PC-3 (cell line): ENCODE data around the gene AKAP14.

Experiments
- EZH2phosphoT487 ChIP-seq: fragments of 300-600 bp; sonication (generic); IDR thresholded peaks from 2 replicates; pipeline ENCODE4 v1.6.1; 2018; ENCODE audit warnings: mild to moderate bottlenecking, antibody characterized with exemption, low read length, borderline replicate concordance
- TF ChIP-seq, protein P1 (sequence below): fragments of 300-600 bp; sonication (generic); conservative IDR thresholded peaks from 2 replicates; pipeline ENCODE4 v1.5.1; 2017; ENCODE audit warnings: antibody characterized with exemption, low read depth, mild to moderate bottlenecking, low read length

DNA sequence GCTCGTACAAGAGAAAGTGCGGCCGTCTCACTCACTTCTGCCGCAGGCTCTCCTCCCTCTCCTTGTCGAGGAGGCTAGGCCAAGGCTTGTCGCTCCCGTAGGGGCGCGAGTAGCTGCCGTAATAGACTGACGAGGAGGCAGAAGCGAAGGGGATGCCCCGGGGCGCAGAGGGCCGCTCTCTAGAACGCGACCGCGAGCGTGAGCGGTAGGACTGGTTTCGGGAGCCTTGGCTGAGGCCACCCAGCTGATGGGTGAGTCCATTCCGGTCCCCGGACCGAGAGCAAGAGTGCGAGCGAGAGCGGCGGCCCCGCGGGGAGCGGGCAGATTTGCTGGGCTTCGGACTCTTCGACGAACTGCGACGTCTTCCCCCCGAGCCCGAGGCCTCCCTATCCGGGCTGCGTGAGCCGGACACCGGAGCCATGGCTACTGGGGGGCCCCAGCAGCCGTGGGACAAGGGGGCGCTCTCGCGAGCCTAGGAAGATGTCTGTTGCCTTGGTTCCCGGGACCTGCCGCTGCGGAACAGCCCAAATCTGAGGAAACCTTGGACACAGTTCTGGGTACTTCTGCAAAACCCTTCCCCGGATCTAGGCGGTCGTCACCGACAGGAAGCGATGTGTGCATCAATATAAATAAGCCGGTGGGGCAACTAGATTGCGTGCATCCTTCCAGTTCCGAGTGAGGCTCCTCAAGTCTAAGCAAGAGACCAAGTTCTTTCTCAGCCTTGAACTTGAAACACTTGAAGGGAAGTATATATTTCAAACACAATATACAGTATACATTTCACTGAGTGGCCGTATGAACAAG, 47.7 kb downstream of the AKAP14 start, which contains the start of gene NKAP:
- TF ChIP-seq, protein P1, sequence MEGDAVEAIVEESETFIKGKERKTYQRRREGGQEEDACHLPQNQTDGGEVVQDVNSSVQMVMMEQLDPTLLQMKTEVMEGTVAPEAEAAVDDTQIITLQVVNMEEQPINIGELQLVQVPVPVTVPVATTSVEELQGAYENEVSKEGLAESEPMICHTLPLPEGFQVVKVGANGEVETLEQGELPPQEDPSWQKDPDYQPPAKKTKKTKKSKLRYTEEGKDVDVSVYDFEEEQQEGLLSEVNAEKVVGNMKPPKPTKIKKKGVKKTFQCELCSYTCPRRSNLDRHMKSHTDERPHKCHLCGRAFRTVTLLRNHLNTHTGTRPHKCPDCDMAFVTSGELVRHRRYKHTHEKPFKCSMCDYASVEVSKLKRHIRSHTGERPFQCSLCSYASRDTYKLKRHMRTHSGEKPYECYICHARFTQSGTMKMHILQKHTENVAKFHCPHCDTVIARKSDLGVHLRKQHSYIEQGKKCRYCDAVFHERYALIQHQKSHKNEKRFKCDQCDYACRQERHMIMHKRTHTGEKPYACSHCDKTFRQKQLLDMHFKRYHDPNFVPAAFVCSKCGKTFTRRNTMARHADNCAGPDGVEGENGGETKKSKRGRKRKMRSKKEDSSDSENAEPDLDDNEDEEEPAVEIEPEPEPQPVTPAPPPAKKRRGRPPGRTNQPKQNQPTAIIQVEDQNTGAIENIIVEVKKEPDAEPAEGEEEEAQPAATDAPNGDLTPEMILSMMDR = peak; percentile 45
- TF ChIP-seq EZH2phosphoT487 = no peak
